DMS114 treated with DMSO at 0.1 percent for 48 hours (cell line): Measurements from ENCODE around the gene DHRS12.

ENCODE experiments used
- DNase-seq: peaks from one replicate; lab custom pipeline; 2025; ENCODE audit not compliant: unreplicated experiment; lab: John Stamatoyannopoulos, UW

The DHRS12 gene, protein sequence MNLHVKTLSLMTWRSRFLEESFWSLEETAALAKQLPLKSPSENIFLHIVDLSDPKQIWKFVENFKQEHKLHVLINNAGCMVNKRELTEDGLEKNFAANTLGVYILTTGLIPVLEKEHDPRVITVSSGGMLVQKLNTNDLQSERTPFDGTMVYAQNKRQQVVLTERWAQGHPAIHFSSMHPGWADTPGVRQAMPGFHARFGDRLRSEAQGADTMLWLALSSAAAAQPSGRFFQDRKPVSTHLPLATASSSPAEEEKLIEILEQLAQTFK

DNA sequence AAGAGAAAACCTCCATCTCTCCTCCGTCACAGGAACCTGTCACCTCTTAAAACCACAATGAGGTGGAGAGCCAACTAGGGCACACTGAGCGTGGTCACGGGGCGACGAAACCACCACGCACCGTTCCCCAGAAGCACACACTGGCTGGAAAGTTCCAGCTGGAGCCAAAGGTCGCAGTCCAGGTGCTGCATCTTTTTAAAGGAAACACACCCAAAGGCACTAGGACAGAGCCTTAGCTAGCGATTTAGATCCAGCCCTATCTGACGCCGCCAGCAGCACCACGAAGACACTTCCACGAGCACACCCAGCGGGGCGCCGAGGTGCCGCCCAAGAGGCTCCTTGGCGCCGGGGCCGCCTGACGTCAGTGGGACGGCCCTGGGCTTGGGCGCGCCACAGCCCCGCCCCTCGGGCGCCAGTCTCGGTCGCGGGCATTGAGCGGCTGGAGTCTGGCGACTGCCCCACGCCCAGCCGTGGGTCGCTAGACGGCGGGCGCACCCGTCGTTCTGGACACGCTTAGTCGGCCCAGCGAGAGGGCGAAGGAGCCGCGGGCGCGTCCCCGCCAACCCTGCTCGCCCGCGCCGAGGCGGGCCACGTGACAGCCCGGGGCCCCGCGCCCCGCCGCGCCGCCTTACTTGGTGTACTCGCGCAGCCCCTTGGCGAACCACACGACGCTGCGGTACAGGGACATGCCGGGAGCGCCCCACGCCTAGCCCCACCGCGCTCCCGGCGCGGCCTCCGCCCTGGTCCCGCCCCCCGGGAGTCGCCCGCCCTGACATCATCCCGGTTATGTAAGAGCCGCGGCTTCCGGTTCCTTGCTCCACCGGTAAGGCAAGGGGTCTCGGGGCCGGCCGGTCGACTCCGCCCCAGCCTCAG lies at the start of gene DHRS12:
Gene DHRS12, minus strand, starts transcription at position 742 of the 873 bp plus-strand sequence. CDS start 4,504 bp downstream, outside the sequence.
- DNase-seq, result peak; percentile 21

DNA sequence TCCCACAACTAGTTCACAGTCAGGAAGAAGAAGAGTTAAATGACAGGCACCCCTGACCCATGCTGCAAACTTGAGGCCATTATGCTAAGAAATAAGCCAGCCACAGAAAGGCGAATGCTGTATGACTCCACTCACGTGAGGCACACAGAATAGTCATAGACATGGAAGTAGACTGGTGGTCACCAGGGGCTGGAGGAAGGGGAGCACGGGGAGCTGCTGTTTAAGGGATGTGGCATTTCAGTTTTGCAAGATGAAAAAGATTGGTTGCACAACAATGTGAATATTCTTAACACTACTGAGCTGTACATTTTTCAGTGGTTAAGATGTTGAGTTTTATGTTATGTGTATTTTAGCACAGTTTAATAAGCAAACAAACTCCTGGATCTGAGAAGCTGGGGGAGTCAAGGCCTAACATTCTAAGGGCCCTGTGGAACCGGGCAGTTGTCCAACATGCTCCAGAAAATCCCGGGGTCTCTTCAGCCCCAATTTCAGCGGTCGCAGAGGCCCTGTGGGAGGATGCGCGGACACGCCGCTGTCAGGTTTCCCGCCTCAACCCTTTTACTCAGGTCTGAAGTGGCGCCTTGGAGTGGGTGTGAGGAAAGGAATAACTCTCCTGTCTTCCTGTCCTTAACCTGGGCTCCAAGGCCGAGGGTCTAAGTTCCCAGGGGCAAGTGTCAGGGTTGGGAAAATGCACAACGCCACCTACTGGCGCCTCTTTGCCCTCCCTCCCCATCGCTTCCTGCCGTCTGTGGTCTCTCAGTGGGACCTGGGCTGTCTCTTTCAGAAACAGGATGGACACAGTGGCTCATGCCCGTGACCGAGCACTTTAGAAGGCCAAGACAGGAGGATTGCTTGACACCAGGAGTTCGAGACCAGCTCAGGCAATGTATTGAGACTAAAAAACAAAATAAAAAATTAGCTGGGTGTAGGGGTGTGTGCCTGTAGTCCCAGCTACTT lies 45.5 kb upstream of the DHRS12 start:
- DNase-seq, result no peak

DNA sequence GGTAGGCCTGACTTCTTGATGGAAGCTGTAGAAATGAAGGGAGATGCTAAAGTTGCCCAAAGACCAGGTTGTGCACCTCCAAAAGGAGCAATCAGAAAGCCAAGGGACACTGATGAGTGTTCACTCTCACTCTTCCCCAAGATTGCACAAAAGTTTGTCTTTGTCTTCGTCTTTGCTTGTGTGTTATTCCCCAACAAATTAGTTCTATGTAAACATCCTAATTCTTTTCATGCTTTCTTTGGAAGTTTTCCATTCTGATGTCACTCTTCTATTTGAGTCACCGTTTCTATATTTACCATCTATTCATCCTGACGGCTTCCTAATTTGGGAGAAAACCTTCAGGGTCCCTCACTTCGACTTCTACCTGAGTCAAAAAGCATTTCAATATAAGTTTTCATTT lies 44.7 kb upstream of the DHRS12 start:
- no peak for DNase-seq

DNA sequence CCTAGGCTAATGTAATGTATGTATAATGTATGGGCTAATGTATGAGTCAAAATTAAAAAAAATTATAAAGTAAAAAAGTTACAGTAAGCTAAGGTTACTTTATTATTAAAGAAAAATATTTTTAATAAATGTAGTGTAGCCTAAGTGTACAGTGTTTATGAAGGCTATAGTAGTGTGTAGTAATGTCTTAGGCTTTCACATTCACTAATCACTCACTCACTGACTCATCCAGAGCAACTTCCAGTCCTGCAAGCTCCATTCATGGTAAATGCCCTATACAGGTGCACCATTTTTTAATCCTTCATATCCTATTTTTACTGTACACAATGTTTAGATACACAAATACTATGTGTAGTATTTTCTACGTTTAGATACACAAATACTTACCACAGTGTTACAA lies 42.8 kb upstream of the DHRS12 start:
- no peak for DNase-seq

DNA sequence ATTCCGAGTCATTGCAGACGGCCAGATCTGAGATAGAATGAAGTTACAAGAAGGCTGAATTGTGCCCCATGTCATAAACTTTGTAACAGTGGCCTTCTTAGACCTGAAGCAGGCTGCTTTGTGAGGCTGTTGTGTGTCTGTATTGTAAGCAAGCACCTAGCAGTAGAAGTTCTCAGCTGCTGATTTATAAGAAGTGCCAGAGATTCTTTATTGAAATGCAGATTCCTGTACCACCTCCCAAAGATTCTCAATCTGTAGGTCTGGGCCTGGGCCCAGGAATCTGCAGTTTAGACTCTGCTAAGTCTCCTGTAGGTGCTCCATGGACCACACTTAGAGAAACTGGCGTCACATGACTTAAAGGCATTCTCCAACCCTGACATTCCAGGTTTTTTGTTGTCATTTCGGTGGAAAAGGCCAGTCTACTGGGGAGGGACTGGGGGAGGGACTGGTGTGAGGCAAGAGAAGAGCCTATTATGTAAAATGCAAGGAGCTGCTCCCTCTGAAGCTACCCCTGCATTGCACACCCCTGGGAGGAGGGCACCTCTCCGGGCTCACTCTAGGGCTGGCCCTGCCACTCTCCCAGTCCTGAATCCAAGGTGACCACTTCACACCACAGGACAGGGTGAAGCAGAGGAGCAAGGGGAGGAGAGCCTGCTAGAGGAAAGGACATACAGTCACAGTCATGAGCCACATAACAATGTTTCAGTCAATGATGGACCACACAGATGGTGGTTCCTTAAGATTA lies 41.8 kb upstream of the DHRS12 start:
- no peak for DNase-seq

DNA sequence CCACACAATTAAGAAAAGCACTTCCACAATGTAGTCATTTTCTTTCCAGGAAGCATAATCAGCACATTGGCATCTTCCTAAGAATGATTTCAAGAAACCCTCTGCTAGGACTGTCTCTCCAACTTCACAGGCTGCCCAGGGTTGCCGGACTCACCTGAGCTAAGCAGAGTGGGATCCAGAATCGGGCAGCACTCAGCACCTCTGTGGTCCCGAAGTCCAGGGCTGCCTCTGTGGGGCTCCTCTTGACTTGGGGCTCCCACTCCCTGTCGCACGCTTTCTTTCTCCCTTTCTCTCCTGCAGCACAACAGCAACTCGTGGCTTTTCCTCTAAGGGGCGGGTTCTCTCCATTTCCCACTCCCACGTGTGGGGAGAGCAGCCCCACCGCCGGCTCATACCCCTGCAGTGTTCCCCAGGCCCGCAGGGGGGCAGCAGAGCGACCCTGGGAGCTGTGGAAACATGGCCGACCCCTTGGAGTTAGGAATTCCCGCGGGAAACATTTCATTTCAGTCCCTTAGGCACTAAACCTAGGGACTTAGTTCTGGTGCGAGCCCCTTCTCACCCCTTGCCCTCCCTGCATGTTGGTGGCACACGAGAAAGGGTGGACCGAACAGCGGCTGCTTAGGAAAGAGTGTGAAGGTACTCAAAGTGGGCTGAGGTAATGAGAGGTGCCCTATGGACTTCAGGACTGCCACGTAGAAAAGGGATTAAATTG lies 41.1 kb upstream of the DHRS12 start, which contains the start of gene TMEM272:
Gene TMEM272, minus strand, starts transcription at position 316 of the 712 bp plus-strand sequence. CDS start 6,647 bp downstream, outside the sequence.
- peak; percentile 30 for DNase-seq

DNA sequence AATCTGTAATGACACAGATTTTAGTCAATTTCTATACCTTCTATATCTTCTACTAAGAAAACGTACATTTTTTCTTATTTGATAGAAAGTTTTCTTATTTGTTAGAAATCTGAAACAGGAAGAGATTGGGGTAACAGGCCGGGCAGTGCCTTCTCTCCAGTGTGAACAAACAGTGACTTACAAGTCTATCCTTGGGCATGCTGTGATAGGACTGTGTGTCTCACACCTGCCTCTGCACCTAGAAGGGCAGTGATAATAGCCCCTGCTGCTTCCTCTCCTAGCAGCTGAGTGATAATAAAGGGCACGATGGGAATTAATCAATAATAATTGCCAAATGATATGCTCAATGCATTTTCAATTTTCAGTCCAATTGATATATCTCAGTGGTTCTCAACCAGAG lies 39.6 kb upstream of the DHRS12 start:
- no peak for DNase-seq

DNA sequence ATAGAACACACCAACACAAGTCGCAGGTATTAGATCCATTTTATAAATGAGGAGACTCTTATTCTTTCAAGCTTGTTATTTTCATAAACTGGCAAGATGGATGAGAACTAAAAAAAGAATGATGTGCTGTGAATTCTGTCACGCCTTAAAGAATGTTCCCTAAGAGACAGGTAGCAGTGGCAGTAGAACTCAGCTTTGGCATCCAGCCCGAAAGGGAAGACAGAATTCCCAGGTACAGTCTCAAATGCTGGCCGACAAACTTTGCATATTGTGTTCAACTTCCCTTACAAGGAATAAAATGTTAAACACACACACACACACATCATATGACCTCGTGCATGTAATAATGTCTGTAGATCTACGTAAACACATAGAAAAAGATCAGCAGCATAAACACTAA lies 37.8 kb upstream of the DHRS12 start:
- no peak for DNase-seq

DNA sequence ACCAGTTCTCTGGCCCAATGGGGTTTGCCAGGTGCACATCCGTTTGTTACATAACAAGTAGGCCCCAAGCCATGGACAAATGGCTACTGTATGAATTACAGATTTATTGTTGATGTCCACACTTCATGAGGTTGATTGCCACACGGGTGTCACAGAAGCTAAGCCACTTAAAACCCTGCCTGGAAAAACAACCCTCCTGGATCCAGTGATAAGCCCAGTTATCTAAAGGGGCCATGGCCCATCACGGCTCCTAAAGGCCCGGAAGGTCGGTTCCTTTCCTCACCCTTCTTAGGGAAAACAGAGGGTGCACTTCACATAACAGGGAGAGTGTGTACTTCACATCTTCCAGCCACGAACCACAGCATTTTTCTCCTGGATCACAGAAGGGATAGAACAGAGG lies 37.0 kb upstream of the DHRS12 start:
- DNase-seq, result no peak

DNA sequence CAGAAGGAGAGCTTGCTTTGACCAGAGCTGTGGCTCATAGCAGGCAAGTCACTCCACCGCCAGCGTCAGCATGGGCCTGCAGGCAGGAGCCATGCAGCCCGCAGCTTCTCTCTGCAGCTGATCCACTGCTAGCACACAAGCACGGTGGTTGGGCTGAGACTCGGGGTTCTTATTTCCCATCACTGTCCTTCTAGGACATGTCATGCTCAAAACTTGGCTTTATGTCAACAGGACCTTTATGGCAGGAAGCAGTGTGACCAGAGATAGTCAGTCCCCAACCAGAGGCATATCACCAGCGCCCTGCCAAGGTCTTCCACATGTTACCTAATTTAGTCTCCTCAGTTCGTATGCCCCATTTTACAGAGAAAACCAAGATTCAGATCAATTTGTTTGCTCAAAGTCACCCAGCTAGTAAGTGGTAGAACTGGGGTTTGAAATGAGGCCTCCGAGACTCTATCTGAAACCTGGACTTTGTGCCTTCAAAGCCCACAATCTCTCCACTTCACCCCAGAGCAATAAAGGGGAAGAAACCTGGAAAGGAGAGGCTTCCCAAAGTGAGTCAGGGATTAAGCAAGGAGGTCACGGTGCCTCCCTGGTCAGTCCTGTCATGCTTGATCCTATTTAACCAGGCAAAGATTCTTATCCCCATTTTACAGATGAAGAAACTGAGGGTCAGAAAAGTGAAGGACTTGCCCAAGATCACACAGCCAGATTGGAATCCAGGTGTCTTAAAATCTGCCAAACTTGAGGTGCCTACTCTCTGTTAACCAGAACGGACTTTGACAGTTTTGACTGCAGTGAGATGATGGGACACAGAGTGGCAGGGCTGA lies 36.0 kb upstream of the DHRS12 start:
- no peak for DNase-seq

DNA sequence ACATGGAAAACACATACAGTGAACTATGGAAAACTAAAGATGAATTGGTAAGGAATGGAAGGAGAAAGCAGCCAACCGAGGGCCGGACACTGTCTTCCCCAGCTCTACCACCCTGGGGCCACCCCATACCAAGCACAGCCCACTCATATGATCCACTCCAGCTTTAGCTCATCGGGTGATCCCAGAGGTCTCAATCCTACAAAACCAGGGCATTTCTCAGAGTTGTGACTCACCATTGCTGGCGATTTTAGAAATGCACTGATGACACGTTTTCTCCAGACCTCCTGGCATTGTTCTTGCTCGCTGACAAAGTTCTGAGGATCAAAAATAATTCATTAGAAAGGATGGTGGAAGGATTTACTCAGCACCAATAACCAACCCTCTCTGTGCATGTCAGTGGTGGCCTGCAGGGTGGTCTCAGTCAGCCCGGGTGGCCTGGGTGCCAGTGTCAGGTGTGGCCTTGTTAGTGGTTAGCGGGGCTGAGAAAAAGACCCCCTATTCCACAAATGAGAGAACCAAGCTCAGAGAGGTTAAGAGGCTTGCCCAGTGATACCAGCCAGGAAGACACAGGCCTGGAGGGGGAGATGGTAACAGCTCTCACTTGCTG lies 34.4 kb upstream of the DHRS12 start:
- no peak for DNase-seq

DNA sequence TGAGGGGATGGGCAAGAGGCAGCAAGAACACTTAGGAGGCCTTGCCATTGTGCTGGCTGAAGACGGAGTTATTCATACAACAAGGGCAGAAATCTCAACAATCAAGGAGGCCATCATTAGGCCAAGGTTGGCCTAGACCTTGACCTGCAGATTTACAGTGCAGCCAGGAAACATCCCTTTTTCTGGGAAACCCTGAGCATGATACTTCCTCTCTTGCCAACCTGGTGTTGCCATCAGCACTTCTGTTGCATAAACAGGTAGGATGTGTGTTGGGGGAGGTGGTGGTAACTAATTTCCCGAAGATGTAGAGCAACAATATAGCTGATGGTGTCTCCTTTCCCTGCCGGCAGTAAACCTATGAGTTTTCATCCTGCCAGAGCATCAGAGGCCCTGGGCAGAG lies 33.1 kb upstream of the DHRS12 start:
- no peak for DNase-seq

DNA sequence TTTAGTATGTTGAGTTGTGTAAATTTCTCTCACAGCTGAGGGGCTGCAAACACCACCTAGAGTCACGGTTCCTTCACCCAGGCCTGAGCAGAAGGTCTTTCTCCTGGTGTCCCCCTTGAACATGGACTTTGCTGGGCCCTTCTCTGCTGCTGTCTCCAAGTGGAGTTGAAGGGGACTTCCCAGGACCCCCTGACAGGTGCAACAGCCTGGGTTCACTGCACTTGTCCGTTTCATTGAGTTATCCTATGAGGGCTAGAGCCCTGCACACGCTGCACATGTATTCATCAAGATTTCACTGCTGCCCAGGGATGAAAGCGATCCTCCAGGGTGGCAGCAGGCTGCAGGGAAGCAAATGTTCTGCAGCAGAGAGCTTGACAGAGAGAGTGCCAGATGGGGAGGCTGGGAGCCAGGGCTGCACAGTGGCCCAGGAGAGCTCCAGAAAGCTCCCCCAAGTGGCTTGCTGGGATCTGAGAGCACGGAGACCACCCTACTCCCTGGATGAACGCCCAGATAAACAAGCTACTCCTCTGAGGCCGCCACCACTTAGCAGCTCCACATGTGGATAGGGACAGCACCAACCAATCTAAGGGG lies 30.7 kb upstream of the DHRS12 start:
- no peak for DNase-seq

DNA sequence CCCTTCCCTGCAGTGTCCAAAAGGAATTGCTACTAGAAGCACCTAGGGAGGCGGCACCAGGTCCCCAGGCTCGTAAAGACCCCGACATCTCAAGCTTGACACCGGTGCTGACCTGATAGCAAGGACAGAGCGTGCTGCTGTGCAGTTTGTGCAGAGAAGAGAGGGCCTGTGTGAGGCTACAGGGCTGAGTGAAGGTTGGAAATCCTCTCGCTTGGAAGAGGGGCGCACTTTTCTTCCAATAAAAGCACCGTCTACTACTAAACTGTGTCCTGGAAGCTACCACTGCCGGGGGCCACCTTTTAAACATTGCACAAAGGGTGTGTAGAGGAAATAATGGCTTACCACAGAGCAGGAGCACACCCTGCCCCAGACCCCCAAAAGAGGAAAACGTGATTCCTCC lies 30.0 kb upstream of the DHRS12 start:
- DNase-seq, result no peak

DNA sequence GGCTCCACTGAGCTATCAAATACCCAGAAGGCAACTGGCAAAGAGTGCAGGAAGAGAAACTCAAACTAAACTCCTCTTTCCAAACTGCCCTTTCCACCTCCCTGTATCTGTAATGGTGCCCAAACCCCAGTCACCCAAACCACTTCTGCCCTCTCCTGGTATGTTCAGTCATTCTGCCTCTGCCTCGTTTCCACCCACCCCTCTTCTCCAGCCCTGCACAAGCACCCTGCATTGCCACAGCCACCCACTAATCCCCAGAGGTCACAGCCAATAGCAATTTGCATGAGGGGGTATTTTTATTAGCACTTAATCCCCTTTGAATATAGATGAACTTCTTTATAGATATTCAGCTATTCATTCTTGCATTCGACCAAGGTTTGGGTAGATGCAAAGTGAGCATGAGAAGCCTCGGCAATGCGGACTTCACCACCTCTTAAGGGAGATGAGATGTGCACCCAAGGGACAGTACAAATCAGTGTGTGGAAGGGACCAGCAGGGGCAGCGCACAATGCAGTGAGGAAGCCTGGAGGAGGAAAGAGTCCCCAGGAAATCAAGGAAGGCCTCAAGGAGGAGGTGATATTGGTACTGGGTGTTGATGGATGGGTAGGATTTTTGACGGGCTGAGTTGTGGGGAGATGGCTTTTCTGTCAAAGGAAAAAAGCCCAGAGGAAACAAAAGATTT lies 28.6 kb upstream of the DHRS12 start:
- no peak for DNase-seq

DNA sequence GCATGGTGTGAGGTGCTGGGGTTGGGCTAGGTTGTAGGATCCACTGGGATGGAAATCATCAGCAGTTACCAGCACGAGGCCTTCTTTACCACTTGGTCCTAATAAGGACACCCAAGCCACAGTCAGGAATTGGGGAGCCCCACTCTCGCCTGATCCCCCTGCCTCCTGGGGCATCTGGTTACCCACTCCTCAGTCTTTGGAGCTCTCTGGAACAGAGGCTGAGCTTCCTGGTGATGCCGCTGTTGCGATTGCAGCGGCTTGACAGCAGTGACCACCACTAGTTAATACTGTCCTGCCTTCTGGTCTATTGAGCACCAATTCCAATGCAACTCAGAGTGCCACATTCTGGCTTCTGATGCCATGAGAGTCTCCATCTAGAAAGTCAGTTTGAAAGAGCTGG lies 27.6 kb upstream of the DHRS12 start:
- DNase-seq, result no peak

DNA sequence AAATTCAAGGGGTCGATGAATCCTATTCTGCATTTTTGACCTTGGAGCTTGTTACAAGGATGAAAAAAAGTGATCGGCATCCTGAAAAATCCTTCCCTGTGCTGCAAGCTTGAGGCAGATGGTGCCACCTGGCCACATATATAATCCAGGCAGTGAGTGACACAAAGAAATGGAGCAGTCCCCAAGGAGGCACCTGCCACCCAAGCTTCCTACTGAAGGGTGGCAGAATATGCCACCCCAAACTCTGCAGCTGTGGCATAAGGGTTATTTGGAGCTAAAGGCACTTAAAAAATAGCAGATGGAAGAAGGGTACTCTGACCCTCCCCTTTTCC lies 25.6 kb upstream of the DHRS12 start:
- DNase-seq, result no peak
